ENCODE results near the gene MCM9.

The MCM9 gene

DNA sequence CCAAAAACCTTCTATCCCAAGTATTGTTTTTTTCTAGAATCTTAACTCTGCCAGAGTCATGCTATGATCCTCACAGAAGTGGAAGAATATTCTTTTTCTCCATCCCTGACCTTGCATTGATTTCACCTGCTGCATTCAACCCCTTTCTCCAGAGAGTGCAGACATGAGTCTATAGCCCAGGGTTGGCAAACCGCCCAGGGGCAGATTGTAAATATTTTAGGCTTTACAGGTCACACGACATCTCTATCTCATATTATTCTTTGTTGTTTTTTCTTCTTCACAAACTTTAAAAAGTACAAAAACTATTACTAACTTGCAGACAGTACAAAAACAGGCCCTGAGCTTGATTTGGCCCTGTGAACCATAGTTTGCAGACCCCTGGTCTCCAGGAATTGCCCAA is 153.1 kb downstream of the MCM9 start:
- Histone ChIP-seq H3K27me3 (ENCODE audit: control insufficient read depth in 2 of 2, insufficient read depth in 2 of 2, low read length in 2 of 2) (no peaks in the 10 kb centered on the region), H3K4me1 (ENCODE audit: control insufficient read depth in 2 of 2, insufficient read depth in 2 of 2, low read length in 2 of 2) (no peaks in the 10 kb centered on the region), H3K9ac (ENCODE audit: low read depth in 1 of 2, low read length in 2 of 2) (no peak overlapping the region), H3K27ac (ENCODE audit: low read depth in 2 of 2, low read length in 2 of 2) (no peak overlapping the region), H3K9me3 (ENCODE audit: control insufficient read depth in 2 of 2, low read length in 2 of 2) (no peaks in the 10 kb centered on the region), H3K4me3 (ENCODE audit: low read length in 2 of 2) (no peak overlapping the region), H3K36me3 (ENCODE audit: control insufficient read depth in 2 of 2, insufficient read depth in 2 of 2, low read length in 2 of 2) (no peaks in the 10 kb centered on the region)

DNA sequence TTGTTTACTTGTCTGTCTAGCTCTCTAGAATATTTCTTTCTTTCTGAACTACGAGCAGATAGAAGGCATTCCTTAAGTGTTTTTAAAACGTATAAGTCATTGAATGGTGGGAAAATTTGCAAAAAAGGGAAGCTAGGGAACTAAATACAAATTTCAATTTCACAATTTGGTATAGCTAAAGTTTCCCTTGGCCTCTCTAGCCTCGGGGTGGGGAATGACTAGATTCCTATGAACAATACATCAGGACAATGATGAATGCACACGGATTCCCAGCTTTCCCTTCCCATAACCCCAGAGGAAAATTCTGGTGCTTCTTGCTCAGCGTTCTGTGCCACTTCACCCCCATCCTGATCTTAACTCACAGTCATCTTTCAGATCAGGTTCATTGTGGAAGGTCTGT is 154.3 kb downstream of the MCM9 start:
- Histone ChIP-seq H3K9me3 (ENCODE audit: control insufficient read depth in 2 of 2, low read length in 2 of 2) (no peaks in the 10 kb centered on the region), H3K27me3 (ENCODE audit: control insufficient read depth in 2 of 2, insufficient read depth in 2 of 2, low read length in 2 of 2) (no peaks in the 10 kb centered on the region), H3K27ac (ENCODE audit: low read depth in 2 of 2, low read length in 2 of 2) (no peak overlapping the region), H3K4me3 (ENCODE audit: low read length in 2 of 2) (no peak overlapping the region), H3K36me3 (ENCODE audit: control insufficient read depth in 2 of 2, insufficient read depth in 2 of 2, low read length in 2 of 2) (no peaks in the 10 kb centered on the region), H3K4me1 (ENCODE audit: control insufficient read depth in 2 of 2, insufficient read depth in 2 of 2, low read length in 2 of 2) (no peaks in the 10 kb centered on the region), H3K9ac (ENCODE audit: low read depth in 1 of 2, low read length in 2 of 2) (no peak overlapping the region)

DNA sequence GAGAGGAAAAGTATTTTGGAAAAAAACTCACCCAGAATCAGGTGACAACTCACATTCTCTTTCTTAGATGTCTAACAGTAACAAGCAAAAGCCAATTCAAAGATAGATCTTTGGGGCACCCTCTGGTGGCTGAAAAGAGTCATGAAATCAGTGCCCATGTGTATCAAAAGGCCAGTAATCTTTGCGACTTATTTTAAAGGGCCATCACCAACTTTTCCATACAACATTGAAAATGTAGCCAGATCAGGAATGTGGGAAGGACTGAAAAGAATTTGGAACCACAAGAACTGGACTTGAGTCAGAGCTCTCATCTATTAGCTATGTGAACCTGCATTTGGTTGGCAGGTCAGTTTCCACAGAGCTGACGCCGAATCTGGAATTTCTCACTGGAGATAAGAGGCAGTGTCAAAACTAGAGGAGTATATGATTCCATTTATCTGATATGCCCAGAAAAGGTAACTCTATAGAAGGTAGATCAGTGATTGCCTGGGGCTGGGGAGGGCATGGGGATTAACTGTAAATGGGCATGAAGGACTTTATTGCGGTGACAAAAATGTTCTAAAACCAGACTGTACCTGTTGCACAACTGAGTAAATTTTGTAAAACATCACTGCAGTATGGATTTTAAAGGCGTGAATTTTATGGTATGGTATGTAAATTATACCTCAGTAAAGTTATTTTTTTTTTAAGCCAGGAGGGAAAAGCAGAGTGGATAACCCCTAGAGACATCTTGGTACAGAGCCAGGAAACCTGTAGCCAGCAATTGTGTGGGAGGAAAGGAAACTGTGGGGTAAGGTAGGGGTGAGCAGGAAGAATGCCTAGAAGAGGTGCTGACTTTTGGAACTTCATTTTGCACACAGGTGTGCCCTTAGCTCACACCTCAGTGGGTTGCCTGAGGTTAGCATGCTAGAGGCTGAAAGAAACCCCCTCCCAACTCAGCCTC is 158.1 kb downstream of the MCM9 start:
- no peaks in the 10 kb centered on the region for H3K4me1 ChIP-seq (ENCODE audit: control insufficient read depth in 2 of 2, insufficient read depth in 2 of 2, low read length in 2 of 2)
- no peak overlapping the region for H3K4me3 ChIP-seq (ENCODE audit: low read length in 2 of 2)
- no peaks in the 10 kb centered on the region for H3K27me3 ChIP-seq (ENCODE audit: control insufficient read depth in 2 of 2, insufficient read depth in 2 of 2, low read length in 2 of 2)
- no peaks in the 10 kb centered on the region for H3K9me3 ChIP-seq (ENCODE audit: control insufficient read depth in 2 of 2, low read length in 2 of 2)
- no peak overlapping the region for H3K9ac ChIP-seq (ENCODE audit: low read depth in 1 of 2, low read length in 2 of 2)
- H3K36me3 ChIP-seq (ENCODE audit: control insufficient read depth in 2 of 2, insufficient read depth in 2 of 2, low read length in 2 of 2): no peaks in the 10 kb centered on the region
- H3K27ac ChIP-seq (ENCODE audit: low read depth in 2 of 2, low read length in 2 of 2): no peak overlapping the region

DNA sequence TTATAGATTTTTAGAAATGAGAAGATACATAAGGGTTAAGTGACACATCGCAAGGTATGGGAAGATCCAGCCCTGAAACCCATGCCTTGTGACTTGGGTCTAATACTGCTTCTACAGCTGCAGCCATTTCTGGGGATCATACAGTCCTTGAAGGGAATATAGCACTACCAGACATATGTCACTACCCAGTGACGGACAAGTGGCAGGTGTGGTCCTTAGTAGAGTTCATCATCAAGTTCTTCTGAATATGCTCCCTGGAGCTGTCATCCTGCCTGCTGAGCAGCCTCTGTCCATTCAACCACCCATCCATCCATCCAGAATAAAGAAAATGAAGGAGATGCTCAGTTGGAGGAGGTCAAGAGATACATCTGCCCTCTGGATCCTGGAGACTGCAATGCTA is 159.6 kb downstream of the MCM9 start:
- Histone ChIP-seq H3K9me3 (ENCODE audit: control insufficient read depth in 2 of 2, low read length in 2 of 2) (no peaks in the 10 kb centered on the region), H3K4me3 (ENCODE audit: low read length in 2 of 2) (no peak overlapping the region), H3K4me1 (ENCODE audit: control insufficient read depth in 2 of 2, insufficient read depth in 2 of 2, low read length in 2 of 2) (no peaks in the 10 kb centered on the region), H3K36me3 (ENCODE audit: control insufficient read depth in 2 of 2, insufficient read depth in 2 of 2, low read length in 2 of 2) (no peaks in the 10 kb centered on the region), H3K9ac (ENCODE audit: low read depth in 1 of 2, low read length in 2 of 2) (no peak overlapping the region), H3K27me3 (ENCODE audit: control insufficient read depth in 2 of 2, insufficient read depth in 2 of 2, low read length in 2 of 2) (no peaks in the 10 kb centered on the region), H3K27ac (ENCODE audit: low read depth in 2 of 2, low read length in 2 of 2) (no peak overlapping the region)

GRCh38 chr6:118774581-118774980 is 160.4 kb downstream of the MCM9 start:
- H3K27me3 ChIP-seq (ENCODE audit: control insufficient read depth in 2 of 2, insufficient read depth in 2 of 2, low read length in 2 of 2): no peaks in the 10 kb centered on the region
- H3K9me3 ChIP-seq (ENCODE audit: control insufficient read depth in 2 of 2, low read length in 2 of 2): no peaks in the 10 kb centered on the region
- H3K4me1 ChIP-seq (ENCODE audit: control insufficient read depth in 2 of 2, insufficient read depth in 2 of 2, low read length in 2 of 2): no peaks in the 10 kb centered on the region
- H3K4me3 ChIP-seq (ENCODE audit: low read length in 2 of 2): no peak overlapping the region
- H3K27ac ChIP-seq (ENCODE audit: low read depth in 2 of 2, low read length in 2 of 2): no peak overlapping the region
- no peak overlapping the region for H3K9ac ChIP-seq (ENCODE audit: low read depth in 1 of 2, low read length in 2 of 2)
- H3K36me3 ChIP-seq (ENCODE audit: control insufficient read depth in 2 of 2, insufficient read depth in 2 of 2, low read length in 2 of 2): no peaks in the 10 kb centered on the region

- Histone ChIP-seq H3K9me3 (ENCODE audit: control insufficient read depth in 2 of 2, low read length in 2 of 2) (no peaks in the 10 kb centered on the region), H3K9ac (ENCODE audit: low read depth in 1 of 2, low read length in 2 of 2) (no peak overlapping the region), H3K36me3 (ENCODE audit: control insufficient read depth in 2 of 2, insufficient read depth in 2 of 2, low read length in 2 of 2) (no peaks in the 10 kb centered on the region), H3K27me3 (ENCODE audit: control insufficient read depth in 2 of 2, insufficient read depth in 2 of 2, low read length in 2 of 2) (no peaks in the 10 kb centered on the region), H3K27ac (ENCODE audit: low read depth in 2 of 2, low read length in 2 of 2) (no peak overlapping the region), H3K4me3 (ENCODE audit: low read length in 2 of 2) (no peak overlapping the region), H3K4me1 (ENCODE audit: control insufficient read depth in 2 of 2, insufficient read depth in 2 of 2, low read length in 2 of 2) (no peaks in the 10 kb centered on the region)
These were observed 162.1 kb downstream of the MCM9 start for GRCh38 chr6:118772886-118773285.

DNA sequence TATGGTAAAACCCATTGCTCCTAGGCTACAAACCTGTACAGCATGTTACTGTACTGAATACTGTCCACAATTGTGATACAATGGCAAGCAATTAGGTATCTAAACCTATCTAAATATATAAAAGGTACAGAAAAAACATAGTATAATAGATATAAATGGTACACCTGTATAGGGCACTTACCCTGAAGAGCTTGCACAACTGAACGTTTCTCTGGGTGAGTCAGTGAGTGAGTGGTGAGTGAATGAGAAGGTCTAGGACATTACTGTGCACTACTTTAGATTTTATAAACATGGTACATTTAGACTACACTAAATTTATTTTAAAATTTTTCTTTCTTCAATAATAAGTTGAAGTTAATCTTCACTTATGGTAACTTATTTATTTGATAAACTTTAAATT is 163.7 kb downstream of the MCM9 start:
- H3K27me3 ChIP-seq (ENCODE audit: control insufficient read depth in 2 of 2, insufficient read depth in 2 of 2, low read length in 2 of 2): no peaks in the 10 kb centered on the region
- no peaks in the 10 kb centered on the region for H3K4me1 ChIP-seq (ENCODE audit: control insufficient read depth in 2 of 2, insufficient read depth in 2 of 2, low read length in 2 of 2)
- H3K9ac ChIP-seq (ENCODE audit: low read depth in 1 of 2, low read length in 2 of 2): no peak overlapping the region
- no peaks in the 10 kb centered on the region for H3K36me3 ChIP-seq (ENCODE audit: control insufficient read depth in 2 of 2, insufficient read depth in 2 of 2, low read length in 2 of 2)
- H3K4me3 ChIP-seq (ENCODE audit: low read length in 2 of 2): no peak overlapping the region
- H3K27ac ChIP-seq (ENCODE audit: low read depth in 2 of 2, low read length in 2 of 2): no peak overlapping the region
- no peaks in the 10 kb centered on the region for H3K9me3 ChIP-seq (ENCODE audit: control insufficient read depth in 2 of 2, low read length in 2 of 2)

DNA sequence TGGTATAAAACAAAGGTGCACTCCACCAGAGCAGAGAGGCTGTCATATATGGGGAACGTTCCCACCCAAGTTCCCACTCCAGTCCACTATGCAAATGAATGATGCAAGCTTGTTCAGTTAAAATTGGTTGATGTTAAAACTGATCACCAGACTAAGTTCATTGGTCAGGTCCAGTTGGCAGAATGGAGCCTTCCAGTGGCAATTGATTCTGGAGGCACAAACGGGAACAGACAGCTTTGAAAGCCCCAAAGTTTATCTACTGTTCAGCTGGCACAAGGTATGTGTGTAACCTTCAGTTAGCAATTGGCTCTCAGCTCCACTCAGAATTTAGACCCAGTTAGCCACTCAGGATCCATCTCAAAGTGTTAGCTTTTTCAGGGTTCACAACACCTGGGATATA is 164.1 kb downstream of the MCM9 start:
- H3K9me3 ChIP-seq (ENCODE audit: control insufficient read depth in 2 of 2, low read length in 2 of 2): no peaks in the 10 kb centered on the region
- no peak overlapping the region for H3K4me3 ChIP-seq (ENCODE audit: low read length in 2 of 2)
- no peak overlapping the region for H3K27ac ChIP-seq (ENCODE audit: low read depth in 2 of 2, low read length in 2 of 2)
- H3K9ac ChIP-seq (ENCODE audit: low read depth in 1 of 2, low read length in 2 of 2): no peak overlapping the region
- no peaks in the 10 kb centered on the region for H3K4me1 ChIP-seq (ENCODE audit: control insufficient read depth in 2 of 2, insufficient read depth in 2 of 2, low read length in 2 of 2)
- no peaks in the 10 kb centered on the region for H3K36me3 ChIP-seq (ENCODE audit: control insufficient read depth in 2 of 2, insufficient read depth in 2 of 2, low read length in 2 of 2)
- H3K27me3 ChIP-seq (ENCODE audit: control insufficient read depth in 2 of 2, insufficient read depth in 2 of 2, low read length in 2 of 2): no peaks in the 10 kb centered on the region

- Histone ChIP-seq H3K9ac (ENCODE audit: low read depth in 1 of 2, low read length in 2 of 2) (no peak overlapping the region), H3K27ac (ENCODE audit: low read depth in 2 of 2, low read length in 2 of 2) (no peak overlapping the region), H3K36me3 (ENCODE audit: control insufficient read depth in 2 of 2, insufficient read depth in 2 of 2, low read length in 2 of 2) (no peaks in the 10 kb centered on the region), H3K27me3 (ENCODE audit: control insufficient read depth in 2 of 2, insufficient read depth in 2 of 2, low read length in 2 of 2) (no peaks in the 10 kb centered on the region), H3K4me3 (ENCODE audit: low read length in 2 of 2) (no peak overlapping the region), H3K9me3 (ENCODE audit: control insufficient read depth in 2 of 2, low read length in 2 of 2) (no peaks in the 10 kb centered on the region), H3K4me1 (ENCODE audit: control insufficient read depth in 2 of 2, insufficient read depth in 2 of 2, low read length in 2 of 2) (no peaks in the 10 kb centered on the region)
These were observed 164.7 kb downstream of the MCM9 start for GRCh38 chr6:118770112-118770788.

DNA sequence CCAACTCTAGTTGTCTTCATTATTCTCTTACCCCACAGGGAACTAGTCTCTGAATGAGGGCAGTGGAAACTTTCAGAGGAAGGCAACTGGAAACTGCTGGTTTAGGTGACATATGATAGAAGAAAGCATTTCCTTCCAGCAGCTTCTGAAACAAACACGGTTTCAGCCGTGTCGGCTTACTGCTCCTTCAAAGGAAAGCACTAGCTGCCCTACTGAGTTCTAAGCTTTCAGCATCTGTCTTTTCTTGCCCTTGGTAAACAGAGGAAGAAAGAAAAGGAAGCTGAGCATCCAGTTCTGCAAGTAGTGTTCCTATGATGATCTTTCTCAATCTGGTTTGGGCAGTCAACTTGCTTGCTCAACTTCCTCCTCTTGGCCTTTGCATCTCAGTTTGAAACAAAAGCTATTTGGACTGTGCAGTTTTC is 166.0 kb downstream of the MCM9 start:
- Histone ChIP-seq H3K27ac (ENCODE audit: low read depth in 2 of 2, low read length in 2 of 2) (peak overlapping the region in 1 of 2 donors; percentile 34), H3K4me3 (ENCODE audit: low read length in 2 of 2) (no peak overlapping the region)

More for the DNA sequence above, 166.0 kb downstream of the MCM9 start:
- no peak overlapping the region for H3K9ac ChIP-seq (ENCODE audit: low read depth in 1 of 2, low read length in 2 of 2)
- H3K9me3 ChIP-seq (ENCODE audit: control insufficient read depth in 2 of 2, low read length in 2 of 2): no peaks in the 10 kb centered on the region
- no peaks in the 10 kb centered on the region for H3K27me3 ChIP-seq (ENCODE audit: control insufficient read depth in 2 of 2, insufficient read depth in 2 of 2, low read length in 2 of 2)
- H3K36me3 ChIP-seq (ENCODE audit: control insufficient read depth in 2 of 2, insufficient read depth in 2 of 2, low read length in 2 of 2): no peaks in the 10 kb centered on the region
- H3K4me1 ChIP-seq (ENCODE audit: control insufficient read depth in 2 of 2, insufficient read depth in 2 of 2, low read length in 2 of 2): no peaks in the 10 kb centered on the region
